GM18526 (cell line): Measurements from ENCODE around the gene NUDT4.

Experiments
- POLR2A ChIP-seq: IDR thresholded peaks from 3 replicates; pipeline ENCODE4 v1.6.1; 2011; ENCODE audit not compliant: insufficient read length; ENCODE audit errors: extremely low read depth

NUDT4 gene

GRCh38 chr12:93408813-93409212 is 31.1 kb downstream of the NUDT4 start:
- no peak for TF ChIP-seq POLR2A

- TF ChIP-seq POLR2A = no peak
Observed at GRCh38 chr12:93413064-93413463, 35.3 kb downstream of the NUDT4 start.

- TF ChIP-seq POLR2A = no peak
Observed at GRCh38 chr12:93415723-93416464, 38.2 kb downstream of the NUDT4 start.

DNA sequence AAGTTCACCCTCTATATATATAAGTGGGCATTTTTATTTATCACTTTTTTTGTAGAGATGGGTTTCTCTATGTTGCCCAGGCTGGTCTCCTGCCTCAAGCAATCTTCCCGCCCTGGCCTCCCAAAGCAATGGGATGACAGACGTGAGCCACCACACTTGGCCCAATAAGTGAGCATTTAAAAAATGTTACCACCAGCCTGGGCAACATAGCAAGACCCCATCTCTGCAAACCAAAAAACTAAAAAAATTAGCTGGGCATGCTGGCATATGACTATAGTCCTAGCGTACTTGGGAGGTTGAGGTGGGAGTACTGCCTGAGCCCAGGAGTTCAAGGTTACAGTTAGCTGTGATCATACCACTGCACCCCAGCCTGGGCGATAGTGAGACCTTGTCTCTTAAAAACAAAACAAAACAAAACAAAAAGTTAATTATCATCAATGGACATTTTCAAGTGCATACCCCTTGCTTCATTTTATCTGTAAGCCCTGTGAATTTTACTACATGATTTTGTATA is 40.3 kb downstream of the NUDT4 start:
- TF ChIP-seq POLR2A = no peak

- TF ChIP-seq POLR2A = no peak
Observed at GRCh38 chr12:93419388-93420034, 41.8 kb downstream of the NUDT4 start.

GRCh38 chr12:93422050-93422449 is 44.3 kb downstream of the NUDT4 start:
- no peak for TF ChIP-seq POLR2A

- no peak for TF ChIP-seq POLR2A
Observed at GRCh38 chr12:93425736-93426411, 48.1 kb downstream of the NUDT4 start.

GRCh38 chr12:93426412-93426805 is 48.7 kb downstream of the NUDT4 start:
- TF ChIP-seq POLR2A = no peak

DNA sequence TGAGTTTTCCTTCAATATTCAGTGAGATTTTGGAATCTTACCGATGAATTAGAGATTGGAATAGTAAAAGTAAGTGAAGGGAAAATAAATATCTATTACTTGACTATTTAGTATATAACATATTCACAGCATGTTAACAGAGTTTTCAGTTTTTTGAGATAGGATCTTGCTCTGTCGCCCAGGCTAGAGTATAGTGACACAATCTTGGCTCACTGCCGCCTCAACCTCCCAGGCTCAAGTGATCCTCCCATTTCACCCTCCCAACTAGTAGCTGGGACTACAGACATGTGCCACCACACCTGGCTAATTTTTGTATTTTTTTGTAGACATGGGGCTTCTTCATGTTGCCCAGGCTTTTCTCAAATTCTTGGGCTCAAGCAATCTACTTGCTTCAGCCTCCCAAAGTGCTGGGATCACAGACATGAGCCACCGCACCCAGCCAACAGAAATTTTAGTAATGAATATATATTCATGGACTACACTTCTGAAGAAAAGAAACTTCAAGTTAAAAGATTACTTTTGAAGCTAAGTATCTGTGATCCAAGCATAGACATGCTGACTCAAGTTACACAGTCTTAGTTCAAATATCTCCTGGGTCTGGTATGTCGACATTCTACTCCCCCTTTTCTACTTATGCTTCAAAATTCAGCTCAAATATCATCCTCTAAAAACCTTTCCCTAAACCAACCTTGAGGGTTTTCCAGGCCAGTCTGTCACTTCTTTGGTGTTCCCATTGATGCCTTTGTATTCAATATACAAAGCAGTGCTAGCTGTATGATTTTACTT is 50.2 kb downstream of the NUDT4 start:
- TF ChIP-seq POLR2A = no peak

GRCh38 chr12:93429448-93429847 is 51.7 kb downstream of the NUDT4 start:
- no peak for TF ChIP-seq POLR2A

DNA sequence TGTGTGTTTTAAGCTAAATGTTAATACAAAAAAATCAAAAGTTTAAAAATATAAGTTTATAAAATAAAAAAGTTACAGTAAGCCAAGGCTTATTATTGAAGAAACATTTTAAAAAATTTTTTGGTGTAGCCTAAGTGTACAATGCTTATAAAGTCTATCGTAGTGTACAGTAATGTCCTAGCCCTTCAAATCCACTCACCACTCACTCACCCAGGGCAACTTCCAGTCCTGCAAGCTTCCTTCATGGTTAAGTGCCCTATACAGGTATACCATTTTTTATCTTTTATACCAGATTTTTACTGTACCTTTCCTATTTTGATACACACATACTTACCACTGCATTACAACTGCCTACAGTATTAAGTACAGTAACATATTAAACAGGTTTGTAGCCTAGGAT is 52.1 kb downstream of the NUDT4 start:
- no peak for TF ChIP-seq POLR2A

DNA sequence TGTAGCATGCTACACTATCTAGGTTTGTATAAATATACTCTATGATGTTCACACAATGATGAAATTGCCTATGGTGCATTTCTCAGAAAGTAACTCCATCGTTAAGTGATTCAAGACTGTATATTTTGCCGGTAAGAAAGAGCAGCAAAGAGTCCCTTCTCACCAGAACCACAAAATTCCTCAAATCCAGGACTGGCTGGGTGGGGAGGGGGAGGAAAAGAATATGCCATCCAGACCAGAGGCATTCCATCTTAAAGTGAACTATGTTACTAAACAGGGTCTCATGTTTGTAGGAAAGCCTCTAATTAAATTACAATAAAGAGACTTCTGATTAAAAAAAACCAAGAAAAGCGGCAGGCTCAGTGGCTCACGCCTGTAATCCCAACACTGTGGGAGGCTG is 52.6 kb downstream of the NUDT4 start:
- TF ChIP-seq POLR2A = no peak

DNA sequence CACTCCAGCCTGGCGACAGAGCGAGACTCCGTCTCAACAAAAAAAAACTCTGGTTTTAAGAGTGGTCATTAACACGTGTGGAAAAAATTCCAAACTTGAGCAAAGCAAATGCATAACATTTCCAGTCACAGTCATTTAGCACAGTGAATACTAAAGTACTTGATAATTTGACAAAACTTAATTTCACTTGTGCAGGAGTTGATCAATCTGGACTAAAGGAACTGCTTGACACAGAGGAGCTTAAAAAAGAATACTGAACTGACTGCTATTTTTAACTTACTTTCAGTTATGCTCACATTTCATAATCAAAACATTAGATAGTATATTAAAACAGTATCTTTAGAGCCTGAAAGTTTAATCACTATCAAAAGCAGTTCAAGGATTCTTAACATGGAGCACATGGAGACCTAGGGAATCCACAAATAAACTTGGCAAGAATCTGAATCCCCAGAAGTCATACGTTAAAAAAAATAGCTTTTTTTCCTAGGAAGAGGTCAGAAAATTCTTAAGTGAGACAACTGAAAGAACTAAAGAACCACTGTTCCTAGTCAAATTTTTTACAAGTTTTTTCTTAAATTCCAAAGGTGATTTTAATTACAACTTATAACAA is 56.6 kb downstream of the NUDT4 start:
- TF ChIP-seq POLR2A = no peak

DNA sequence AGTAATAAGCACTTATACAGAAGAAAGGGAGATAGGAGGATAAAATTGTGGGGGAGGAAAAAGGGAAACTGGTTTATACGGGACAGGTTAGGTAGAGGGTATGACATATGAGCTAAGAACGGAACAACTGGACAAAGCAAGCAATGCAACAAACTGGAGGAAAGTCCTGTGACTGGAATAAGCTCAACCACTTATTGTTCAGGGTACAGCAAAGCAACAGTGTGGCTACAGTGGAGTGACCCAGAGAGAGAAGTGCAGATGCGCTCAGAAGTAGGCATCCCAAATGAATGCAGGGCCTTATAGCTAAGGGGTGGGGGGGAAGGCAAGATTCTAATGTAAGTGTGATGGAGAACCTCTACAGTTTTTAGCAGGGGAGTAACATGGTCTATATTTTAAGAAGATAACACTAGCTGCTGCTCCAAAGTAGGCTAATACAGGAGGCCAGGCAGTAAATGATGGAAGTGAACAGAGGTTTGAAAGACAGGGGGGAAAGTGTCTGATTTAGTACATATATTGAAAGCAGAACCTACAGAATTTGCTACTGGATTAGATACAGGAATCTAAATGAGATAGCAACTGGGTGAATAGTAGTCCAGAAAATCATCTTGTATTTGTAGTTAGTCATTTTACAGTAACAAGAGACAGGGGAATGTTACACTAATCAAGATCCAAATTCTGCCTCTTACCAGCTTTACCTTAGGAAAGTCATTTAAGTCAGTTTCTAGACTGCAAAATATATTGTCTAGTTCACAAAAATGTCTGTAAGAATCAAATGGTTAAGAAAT is 60.7 kb downstream of the NUDT4 start:
- no peak for TF ChIP-seq POLR2A
